PFSK-1 (cell line): ENCODE data around the gene CACNA1F.

ENCODE experiments used
- FOXP2 ChIP-seq: optimal IDR thresholded peaks from 2 replicates; pipeline ENCODE3; 2011; ENCODE audit warnings: borderline replicate concordance, control low read depth, inconsistent platforms; ENCODE audit not compliant: insufficient read depth; ENCODE audit errors: extremely low read length, extremely low read depth
- POLR2AphosphoS5 ChIP-seq: IDR thresholded peaks from 2 replicates; pipeline ENCODE4 v1.6.1; 2012; ENCODE audit warnings: low read depth, mild to moderate bottlenecking, control low read depth, low read length, moderate library complexity
- REST ChIP-seq, 2 experiments: IDR thresholded peaks; 2 replicates each; pipeline versions ENCODE4 v1.6.1 to v1.8.0; 2011 to 2012; ENCODE audit warnings: low read depth in 2 of 2, low read length in 2 of 2, control low read depth in 1 of 2, inconsistent platforms in 1 of 2, mild to moderate bottlenecking in 1 of 2, moderate library complexity in 1 of 2; ENCODE audit not compliant: insufficient read depth in 1 of 2
- SIN3A ChIP-seq: IDR thresholded peaks from 2 replicates; pipeline ENCODE4 v1.6.1; 2012; ENCODE audit warnings: mild to moderate bottlenecking, low read length, moderate library complexity, borderline replicate concordance; ENCODE audit not compliant: insufficient read depth
- TAF1 ChIP-seq: IDR thresholded peaks from 2 replicates; pipeline ENCODE4 v1.6.1; 2012; ENCODE audit warnings: low read length, control low read depth, borderline replicate concordance; ENCODE audit not compliant: insufficient read depth

The CACNA1F gene

DNA sequence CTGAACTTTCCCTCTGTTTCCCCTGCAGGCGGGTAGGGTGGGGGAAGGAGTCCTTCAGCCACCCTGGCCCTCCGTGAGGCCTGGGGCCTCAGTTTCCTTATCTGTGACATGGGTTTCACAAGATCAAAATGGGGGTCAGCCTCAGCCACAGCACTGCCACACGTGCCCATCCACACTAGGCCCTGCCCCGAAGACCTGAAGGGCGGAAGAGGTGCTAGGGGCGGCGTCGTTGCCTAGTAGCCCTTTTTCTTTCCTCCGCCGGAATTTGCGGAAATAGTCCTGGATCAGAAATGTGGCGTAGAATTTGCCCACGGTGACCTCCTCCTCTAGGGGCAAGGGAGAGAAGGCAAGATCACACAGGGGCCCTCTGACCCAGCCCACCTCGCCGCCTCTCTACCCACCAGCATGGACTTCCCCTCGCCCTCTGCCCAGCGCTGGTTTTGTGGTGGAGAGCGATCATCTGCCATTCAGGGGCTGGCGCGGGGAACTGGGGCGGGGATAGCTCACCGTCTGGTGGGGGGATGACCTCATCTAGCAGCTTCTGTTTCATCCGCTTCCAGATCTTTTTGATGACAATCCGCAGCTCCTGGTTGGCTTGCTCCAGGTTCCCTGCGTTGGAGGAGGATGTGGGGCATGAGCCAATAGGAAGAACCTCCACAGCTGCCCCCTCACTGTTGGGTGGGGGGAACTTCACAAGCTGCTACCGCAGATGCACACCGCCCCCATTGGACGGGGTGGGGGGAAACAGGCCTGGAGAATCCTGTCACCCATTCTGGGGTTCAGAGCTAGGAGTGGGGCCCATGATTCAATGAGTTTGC lies 23.5 kb downstream of the CACNA1F start:
- TF ChIP-seq TAF1 (no peak), FOXP2 (no peak), POLR2AphosphoS5 (no peak), REST (IDR thresholded peaks at IDR 0.05; ENCODE audit: insufficient read depth in 1 of 2, low read depth in 2 of 2, low read length in 2 of 2) (no peak), SIN3A (no peak)

GRCh38 chrX:49208399-49208798 lies 24.7 kb downstream of the CACNA1F start:
- no peak for TF ChIP-seq FOXP2
- no peak for TF ChIP-seq SIN3A
- TF ChIP-seq REST (IDR thresholded peaks at IDR 0.05; ENCODE audit: insufficient read depth in 1 of 2, low read depth in 2 of 2, low read length in 2 of 2): no peak
- no peak for TF ChIP-seq TAF1
- TF ChIP-seq POLR2AphosphoS5: no peak

DNA sequence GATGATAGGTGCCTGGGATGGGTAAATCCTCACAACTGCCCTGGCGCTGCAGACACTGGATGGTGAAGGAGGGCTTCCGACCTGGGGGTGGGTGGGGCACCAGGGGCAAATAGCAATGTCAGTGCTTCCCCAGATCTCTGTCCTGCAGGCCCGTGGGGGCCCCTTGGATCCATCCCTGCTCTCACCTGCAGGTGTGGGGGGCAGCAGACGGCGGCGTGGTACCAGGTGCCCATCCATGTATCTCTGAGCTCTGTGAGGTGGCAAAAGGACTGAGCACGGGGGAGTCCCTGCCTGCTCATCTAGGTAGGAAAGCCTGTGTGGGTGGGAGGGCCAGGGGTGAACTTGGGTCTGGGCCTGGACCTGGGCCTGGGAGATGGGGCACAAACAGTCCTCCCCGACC lies 26.6 kb downstream of the CACNA1F start:
- TF ChIP-seq REST (IDR thresholded peaks at IDR 0.05; ENCODE audit: insufficient read depth in 1 of 2, low read depth in 2 of 2, low read length in 2 of 2) (no peak), TAF1 (no peak), SIN3A (no peak), FOXP2 (no peak), POLR2AphosphoS5 (no peak)

GRCh38 chrX:49205443-49205842 lies 27.7 kb downstream of the CACNA1F start:
- TF ChIP-seq SIN3A (no peak), POLR2AphosphoS5 (no peak), REST (IDR thresholded peaks at IDR 0.05; ENCODE audit: insufficient read depth in 1 of 2, low read depth in 2 of 2, low read length in 2 of 2) (no peak), FOXP2 (no peak), TAF1 (no peak)

- TF ChIP-seq POLR2AphosphoS5 (no peak), FOXP2 (no peak), SIN3A (no peak), TAF1 (no peak), REST (IDR thresholded peaks at IDR 0.05; ENCODE audit: insufficient read depth in 1 of 2, low read depth in 2 of 2, low read length in 2 of 2) (no peak)
Observed at GRCh38 chrX:49204709-49205108, 28.4 kb downstream of the CACNA1F start.
